K562 (cell line): ENCODE measurements around the gene MYOM3. TPM values are rescaled to one million over a fixed set of nuclear protein-coding genes. Genes with fewer than 3 reads are reported as not detected.

ENCODE experiments used
- ATAC-seq: fragments of 200-7000 bp; cut with Tn5 transposase; 3 replicates; pipeline ENCODE4 v1.9.1; 2020; ENCODE audit warnings: moderate library complexity
- BruUV-seq: library from RNA; stranded (reverse); fragments of 400-500 nt; replicated peaks from 2 replicates; lab custom pipeline; 2021; lab: Mats Ljungman, UMichigan
- CTCF ChIA-PET: fragments of 300-600 bp; formaldehyde crosslinking; extraction: SDS; loops from one replicate; lab custom pipeline; 2021; ENCODE audit warnings: low intra/inter-chr PET ratio; lab: Yijun Ruan, JAX
- POLR2A ChIA-PET: fragments of 300-600, 350-650 bp; sonication (Branson Sonifier 250); formaldehyde crosslinking; extraction: SDS; loops from one replicate; lab custom pipeline; 2021; ENCODE audit warnings: antibody characterized with exemption, inconsistent platforms; lab: Yijun Ruan, JAX
- DNase-seq, 4 experiments: peaks; one replicate each; pipeline versions ENCODE4 v3.0.0 to v3.0.0-alpha.2; 2011 to 2018; ENCODE audit warnings: low spot score in 3 of 4, mixed read lengths in 3 of 4; ENCODE audit errors: extremely low read depth in 1 of 4
- FAIRE-seq: peaks from 2 replicates; lab custom pipeline; 2011; peaks lifted over from hg19 to GRCh38; lab: Jason Lieb, UNC
- H2AFZ ChIP-seq: 2 replicates; pipeline ENCODE4 v1.6.0; 2011; ENCODE audit warnings: low read depth, low read length, control low read depth, inconsistent platforms
- H3K27ac ChIP-seq: fragments of 200-600 bp; 3 replicates; pipeline ENCODE4 v1.8.0; 2011; ENCODE audit warnings: low read depth, mild to moderate bottlenecking, control low read depth, inconsistent platforms, low read length, moderate library complexity, mixed read lengths; ENCODE audit errors: extremely low read depth
- H3K27me3 ChIP-seq, 2 experiments: fragments of 300-600 bp in 1 of 2; 2 replicates in 1 of 2; 3 replicates in 1 of 2; pipeline versions ENCODE4 v1.6.0 to v1.8.0; 2011; ENCODE audit warnings: inconsistent platforms in 2 of 2, low read length in 2 of 2, mild to moderate bottlenecking in 1 of 2, mixed read lengths in 1 of 2, moderate library complexity in 1 of 2; ENCODE audit not compliant: control insufficient read depth in 2 of 2, insufficient read depth in 2 of 2
- H3K36me3 ChIP-seq: fragments of 300-600 bp; 3 replicates; pipeline ENCODE4 v1.8.0; 2011; ENCODE audit warnings: mild to moderate bottlenecking, low read length, inconsistent platforms; ENCODE audit not compliant: control insufficient read depth, insufficient read depth
- H3K4me1 ChIP-seq, 2 experiments: fragments of 200-600 bp in 1 of 2; replicated peaks in 1 of 2; 2 replicates in 1 of 2; 3 replicates in 1 of 2; pipeline versions ENCODE4 v1.5.1 to v1.8.0; 2011; ENCODE audit warnings: inconsistent platforms in 2 of 2, low read length in 2 of 2, mild to moderate bottlenecking in 1 of 2, mixed read lengths in 1 of 2, moderate library complexity in 1 of 2; ENCODE audit not compliant: control insufficient read depth in 2 of 2, insufficient read depth in 2 of 2
- H3K4me2 ChIP-seq: 2 replicates; pipeline ENCODE4 v1.6.1; 2011; ENCODE audit warnings: low read length, control low read depth, inconsistent platforms, mixed read lengths; ENCODE audit not compliant: insufficient read depth
- H3K4me3 ChIP-seq: fragments of 200-600 bp; sonication (generic), shearing (Covaris generic); 2 replicates; pipeline ENCODE4 v1.5.1; 2016; ENCODE audit warnings: control low read depth, inconsistent platforms
- H3K79me2 ChIP-seq: fragments of 200-600 bp; 3 replicates; pipeline ENCODE4 v1.8.0; 2011; ENCODE audit warnings: low read length, inconsistent platforms; ENCODE audit not compliant: control insufficient read depth, insufficient read depth
- H3K9ac ChIP-seq, 2 experiments: 2 replicates each; pipeline versions ENCODE4 v1.6.0 to v1.6.1; 2011; ENCODE audit warnings: low read depth in 2 of 2, low read length in 2 of 2, control low read depth in 1 of 2, inconsistent platforms in 1 of 2, mild to moderate bottlenecking in 1 of 2, mixed read lengths in 1 of 2; ENCODE audit not compliant: insufficient read depth in 1 of 2
- H3K9me1 ChIP-seq: one replicate; pipeline ENCODE4 v1.6.0; 2011; ENCODE audit warnings: inconsistent platforms, mild to moderate bottlenecking, low read length, moderate library complexity; ENCODE audit not compliant: control insufficient read depth, insufficient read depth
- H3K9me3 ChIP-seq: replicated peaks from 2 replicates; pipeline ENCODE4 v1.5.1; 2011; ENCODE audit warnings: low read depth, low read length, inconsistent platforms; ENCODE audit not compliant: control insufficient read depth, insufficient read depth
- H4K20me1 ChIP-seq: replicated peaks from 2 replicates; pipeline ENCODE4 v1.6.1; 2011; ENCODE audit warnings: low read length, inconsistent platforms, mixed read lengths; ENCODE audit not compliant: control insufficient read depth, insufficient read depth
- BHLHE40 ChIP-seq: IDR thresholded peaks from 2 replicates; pipeline ENCODE4 v1.6.1; 2011; ENCODE audit warnings: low read length, improper control_type of control experiment
- BMI1 ChIP-seq: fragments of 150-350 bp; IDR thresholded peaks from 2 replicates; pipeline ENCODE4 v1.6.1; 2014; ENCODE audit warnings: low read length
- CBFA2T2 ChIP-seq: fragments of 450-650 bp; conservative IDR thresholded peaks from 2 replicates; pipeline ENCODE4 v1.6.1; 2017; ENCODE audit warnings: mild to moderate bottlenecking
- CBFA2T3 ChIP-seq: fragments of 450-650 bp; IDR thresholded peaks from 2 replicates; pipeline ENCODE4 v1.6.1; 2017
- CHD4 ChIP-seq: fragments of 200-600 bp; sonication (generic); IDR thresholded peaks from 3 replicates; pipeline ENCODE4 v1.6.1; 2012; ENCODE audit warnings: low read depth, mild to moderate bottlenecking, mixed read lengths, low read length, inconsistent platforms; ENCODE audit not compliant: insufficient read depth, insufficient replicate concordance, poor library complexity, severe bottlenecking
- CREB1 ChIP-seq, 2 experiments: sonication (generic) in 1 of 2; formaldehyde crosslinking in 1 of 2; IDR thresholded peaks; 2 replicates each; pipeline versions ENCODE4 v1.6.1 to v1.8.0; 2012 to 2022; ENCODE audit warnings: inconsistent platforms in 1 of 2, mild to moderate bottlenecking in 1 of 2, missing genetic modification reagents in 1 of 2, moderate library complexity in 1 of 2
- CREM ChIP-seq: IDR thresholded peaks from 2 replicates; pipeline ENCODE4 v1.6.1; 2014; ENCODE audit warnings: antibody characterized with exemption, low read depth
- L3MBTL2 ChIP-seq: fragments of 450-650 bp; IDR thresholded peaks from 2 replicates; pipeline ENCODE4 v1.6.1; 2016; ENCODE audit warnings: mild to moderate bottlenecking, moderate library complexity
- MAX ChIP-seq: sonication (generic); formaldehyde crosslinking; IDR thresholded peaks from 2 replicates; pipeline ENCODE4 v1.9.0; 2022; ENCODE audit warnings: mild to moderate bottlenecking, missing genetic modification reagents
- MYC ChIP-seq, 2 experiments: fragments of 250-450 bp in 1 of 2; sonication (Bioruptor Pico) in 1 of 2; IDR thresholded peaks; 2 replicates each; pipeline versions ENCODE4 v1.5.1 to v1.6.1; 2012 to 2021; ENCODE audit warnings: low read depth in 2 of 2, borderline replicate concordance in 1 of 2, improper control_type of control experiment in 1 of 2, low read length in 1 of 2, mild to moderate bottlenecking in 1 of 2, moderate library complexity in 1 of 2
- RCOR1 ChIP-seq, 2 experiments: IDR thresholded peaks; 2 replicates each; pipeline ENCODE4 v1.6.1; 2012; ENCODE audit warnings: low read depth in 2 of 2, low read length in 2 of 2, borderline replicate concordance in 1 of 2, improper control_type of control experiment in 1 of 2
- RREB1 ChIP-seq: fragments of 250-450 bp; sonication (Bioruptor Pico); IDR thresholded peaks from 2 replicates; pipeline ENCODE4 v1.4.0; 2020
- SRF ChIP-seq, 2 experiments: fragments of 250-450, 450-650 bp in 1 of 2; sonication (Bioruptor Pico) in 1 of 2; sonication (generic) in 1 of 2; formaldehyde crosslinking; IDR thresholded peaks; 2 replicates each; pipeline versions ENCODE4 v1.5.0 to v1.5.1; 2020 to 2022; ENCODE audit warnings: mild to moderate bottlenecking in 1 of 2, missing genetic modification reagents in 1 of 2
- USF2 ChIP-seq: sonication (generic); formaldehyde crosslinking; IDR thresholded peaks from 2 replicates; pipeline ENCODE4 v1.5.0; 2020; ENCODE audit warnings: missing genetic modification reagents
- WGBS: fragments of 100-300 bp; shearing (Covaris generic); methylation state at CpG from one replicate; pipeline ENCODE4 v1.1.6; 2016; ENCODE audit warnings: low coverage, mixed read lengths; ENCODE audit not compliant: insufficient coverage; ENCODE audit errors: missing lambda C conversion rate; 5-methylcytosine and 5-hydroxymethylcytosine counted together
- in situ Hi-C: fragments of 300-500 bp; cut with MboI; formaldehyde crosslinking; loops from 4 replicates; pipeline ENCODE4 v1.15.0; 2018; ENCODE audit warnings: inconsistent platforms, mixed read lengths
- intact Hi-C: fragments of 100-400 bp; cut with micrococcal nuclease; formaldehyde crosslinking; loops from 2 replicates; pipeline ENCODE4 v1.14.2; 2022
- polyA plus RNA-seq, 8 experiments: library from polyadenylated mRNA; depleted of rRNA in 4 of 8; stranded (reverse) in 5 of 8; unstranded in 3 of 8; fragments of >200 nt; fragmentation: Nextera tagmentation in 2 of 8; fragmentation: Illumina TruSeq in 1 of 8; extraction: Ambion mirVana in 2 of 8; extraction: Trizol in 1 of 8; gene quantifications; 2 replicates each; pipeline versions ENCODE4 v1.2.1 to v1.2.3, GENCODE V29; 2011 to 2014; ENCODE audit warnings: inconsistent platforms in 1 of 8, missing spikeins in 1 of 8
- total RNA-seq, 7 experiments: library from RNA; depleted of rRNA in 6 of 7; stranded (reverse); fragments of >200 nt in 6 of 7; fragmentation: Illumina TruSeq in 2 of 7; extraction: Trizol in 2 of 7; gene quantifications; 2 replicates each; pipeline versions ENCODE4 v1.2.1 to v1.2.3, GENCODE V29; 2011 to 2021; ENCODE audit warnings: low replicate concordance in 1 of 7

MYOM3 gene
- total and polyA plus RNA-seq, 9 of the 15 experiments (the other 6 are each of a cell fraction or from before 2014, with no cell fraction given): 0.01 TPM; not detected in 8

- peak in 1 of 4 experiments; percentile 20 for DNase-seq
- Histone ChIP-seq H3K4me2 (no peak overlapping the region), H3K27ac (no peak overlapping the region), H3K9me3 (no peaks in the 10 kb centered on the region), H3K4me1 (no peaks in the 10 kb centered on the region), H3K36me3 (no peaks in the 10 kb centered on the region), H4K20me1 (peaks cover 6% of the 10 kb centered on the region; the same call in 1 of the 2 replicates), H3K4me3 (no peak overlapping the region), H3K79me2 (no peaks in the 10 kb centered on the region), H3K9ac (peak overlapping the region in 1 of 2 experiments; percentile 36; a peak in 1 of 4 replicates), H3K27me3 (peaks cover 3 to 33% of the 10 kb centered on the region in 2 experiments; a peak in 3 of 5 replicates), H3K9me1 (no peaks in the 10 kb centered on the region), H2AFZ (no peak overlapping the region)
- FAIRE-seq: no peak
- intact Hi-C loops: no loop called here
- in situ Hi-C loops: no loop called here
- ATAC-seq: peak; percentile 58; the same call in 2 of the 3 replicates
- CTCF ChIA-PET: no interaction called here
- POLR2A ChIA-PET: interaction anchor here (1.2 to 1.5 kb wide), 2 partner anchors 12 to 15 kb away, joined by 3 read pairs; no protein-coding TSS in a partner anchor
- BruUV-seq: no TSS peak
- whole genome bisulfite sequencing: 0% methylated on average over 6 of the region's 6 CpGs
- TF ChIP-seq L3MBTL2: peak; percentile 47; the same call in 1 of the 2 replicates
- peak; percentile 44 for TF ChIP-seq CBFA2T3
- TF ChIP-seq CREB1 (IDR thresholded peaks at IDR 0.05): no peak
- 0 out of 2 replicates have a peak, but pooled peaks have one; percentile 19 for TF ChIP-seq CREB1 (CRISPR knock-in tag; IDR thresholded peaks at IDR 0.05)
- TF ChIP-seq MYC (IDR thresholded peaks at IDR 0.05; ENCODE audit: low read depth, low read length): 0 out of 2 replicates have a peak, but pooled peaks have one; percentile 28
- no peak for TF ChIP-seq MYC (CRISPR knock-in tag; IDR thresholded peaks at IDR 0.05; ENCODE audit: borderline replicate concordance, low read depth)
- TF ChIP-seq CREM: 0 out of 2 replicates have a peak, but pooled peaks have one; percentile 11
- 0 out of 2 replicates have a peak, but pooled peaks have one; percentile 25 for TF ChIP-seq RREB1 (CRISPR knock-in tag)
- peak; percentile 36 for TF ChIP-seq USF2
- no peak for TF ChIP-seq SRF (CRISPR knock-in tag; IDR thresholded peaks at IDR 0.05)
- no peak for TF ChIP-seq BMI1
- peak in 1 of 2 experiments; percentile 81; a peak in 2 of 4 replicates for TF ChIP-seq RCOR1 (IDR thresholded peaks at IDR 0.05; ENCODE audit: borderline replicate concordance in 1 of 2, low read depth in 2 of 2, low read length in 2 of 2)
- TF ChIP-seq MAX (CRISPR knock-in tag): peak; percentile 52
- TF ChIP-seq BHLHE40: peak; percentile 74
- no peak for TF ChIP-seq CHD4
- 0 out of 2 replicates have a peak, but pooled peaks have one; percentile 11 for TF ChIP-seq CBFA2T2
These were observed 14.2 kb upstream of the MYOM3 start for GRCh38 chr1:24126018-24126671.
